NCI-H2196 (cell line): Measurements from ENCODE around the gene SLC13A5.
"Not testable (repeated sequence)": the region's sequence is repeated elsewhere in the genome, so short reads cannot be mapped to it uniquely, and the experiment has no call there.

Source experiments
- DNase-seq: peaks from one replicate; lab custom pipeline; 2025; ENCODE audit not compliant: unreplicated experiment; lab: John Stamatoyannopoulos, UW

Gene SLC13A5

DNA sequence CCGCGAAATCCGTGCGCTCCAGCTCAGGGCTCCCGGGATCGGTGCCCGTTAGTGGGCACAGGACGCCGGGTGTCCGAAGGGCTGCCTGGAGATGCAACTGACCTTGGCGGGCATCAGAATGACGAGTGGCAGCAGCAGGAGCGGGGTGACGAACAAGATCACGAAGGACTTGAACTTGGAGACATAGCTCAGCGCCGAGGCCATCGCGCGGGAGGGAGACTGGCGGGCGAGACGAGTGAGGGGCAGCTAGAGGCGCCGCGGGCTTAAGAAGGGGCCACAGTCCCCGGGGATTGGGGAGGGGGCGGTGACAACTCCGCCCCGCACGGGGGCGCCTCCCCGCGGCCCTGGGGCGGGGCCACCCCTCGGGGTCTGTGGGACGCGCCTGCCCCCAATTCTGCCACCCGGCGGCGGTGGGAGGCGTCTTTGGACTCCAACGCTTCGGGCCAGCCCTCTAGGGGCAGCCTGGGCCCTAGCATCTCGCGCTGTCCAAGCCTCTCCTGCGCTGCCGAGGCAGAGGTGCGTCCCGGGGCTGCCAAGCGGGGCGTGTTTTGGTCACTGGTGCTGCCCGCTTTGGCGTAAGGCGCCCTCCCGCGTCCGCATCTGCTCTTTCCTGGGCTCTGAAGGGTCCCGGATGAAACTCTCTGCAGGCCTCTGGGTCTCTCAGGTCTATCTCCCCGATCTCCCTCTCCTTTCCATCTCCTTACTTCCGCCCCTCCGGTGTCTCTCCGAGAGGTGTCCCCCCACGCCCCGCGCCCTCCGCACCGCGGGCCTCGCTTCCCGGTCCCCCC is at the start of gene SLC13A5:
Gene SLC13A5, minus strand, starts transcription at position 240 of the 788 bp plus-strand sequence. Its CDS starts 36 bp downstream, at position 204.
- DNase-seq: no peak

DNA sequence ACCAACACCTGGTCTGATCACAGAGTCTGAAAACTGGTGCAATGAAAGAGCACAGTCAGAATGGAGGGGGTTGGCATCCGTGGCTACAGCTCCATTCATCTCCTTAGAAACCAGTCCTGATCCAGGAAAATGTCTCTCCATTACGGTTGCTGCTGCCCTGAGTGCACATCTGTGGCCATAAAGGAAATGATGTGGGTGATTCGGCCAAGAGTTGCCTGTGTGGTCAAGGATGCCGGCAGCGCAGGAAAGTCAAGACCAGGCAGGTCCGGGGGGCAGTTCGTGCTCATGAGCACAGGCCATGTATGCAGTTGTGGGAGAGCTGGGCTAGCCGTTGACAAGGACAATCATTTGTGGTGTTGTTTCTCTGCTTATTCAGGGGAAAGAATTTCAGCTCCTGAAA is 48.6 kb upstream of the SLC13A5 start:
- no peak for DNase-seq

GRCh38 chr17:6757747-6758146 is 44.6 kb upstream of the SLC13A5 start:
- no peak for DNase-seq

GRCh38 chr17:6756425-6757031 is 43.4 kb upstream of the SLC13A5 start:
- DNase-seq: no peak

- no peak for DNase-seq
These were observed 42.6 kb upstream of the SLC13A5 start, which contains the start of gene XAF1 for GRCh38 chr17:6755731-6756184. XAF1 (plus strand) TSS chr17:6756046; CDS start chr17:6756079, 33 bp downstream.

- no peak for DNase-seq
These were observed 42.1 kb upstream of the SLC13A5 start for GRCh38 chr17:6755281-6755680.

DNA sequence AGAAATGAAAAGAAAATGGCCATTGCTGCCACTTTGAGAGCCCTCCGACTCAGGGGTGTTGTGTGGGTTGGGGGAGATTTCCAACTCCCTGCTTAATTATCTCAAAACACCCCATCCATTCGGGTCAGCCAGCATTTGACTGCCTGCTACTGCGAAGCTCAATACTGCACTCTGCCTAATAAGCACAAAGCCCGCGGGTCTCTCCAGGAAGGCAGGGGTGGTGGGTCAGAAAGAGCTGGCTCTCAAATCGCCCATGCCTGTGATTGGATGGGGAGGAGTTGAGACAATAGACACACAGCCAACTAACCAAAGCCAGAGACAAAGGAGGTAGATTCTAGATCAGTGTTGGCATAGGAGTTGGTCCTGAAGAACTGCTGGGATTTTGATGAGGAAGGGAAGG is 40.4 kb upstream of the SLC13A5 start:
- DNase-seq: no peak

GRCh38 chr17:6753006-6753445 is 39.9 kb upstream of the SLC13A5 start:
- no peak for DNase-seq

DNA sequence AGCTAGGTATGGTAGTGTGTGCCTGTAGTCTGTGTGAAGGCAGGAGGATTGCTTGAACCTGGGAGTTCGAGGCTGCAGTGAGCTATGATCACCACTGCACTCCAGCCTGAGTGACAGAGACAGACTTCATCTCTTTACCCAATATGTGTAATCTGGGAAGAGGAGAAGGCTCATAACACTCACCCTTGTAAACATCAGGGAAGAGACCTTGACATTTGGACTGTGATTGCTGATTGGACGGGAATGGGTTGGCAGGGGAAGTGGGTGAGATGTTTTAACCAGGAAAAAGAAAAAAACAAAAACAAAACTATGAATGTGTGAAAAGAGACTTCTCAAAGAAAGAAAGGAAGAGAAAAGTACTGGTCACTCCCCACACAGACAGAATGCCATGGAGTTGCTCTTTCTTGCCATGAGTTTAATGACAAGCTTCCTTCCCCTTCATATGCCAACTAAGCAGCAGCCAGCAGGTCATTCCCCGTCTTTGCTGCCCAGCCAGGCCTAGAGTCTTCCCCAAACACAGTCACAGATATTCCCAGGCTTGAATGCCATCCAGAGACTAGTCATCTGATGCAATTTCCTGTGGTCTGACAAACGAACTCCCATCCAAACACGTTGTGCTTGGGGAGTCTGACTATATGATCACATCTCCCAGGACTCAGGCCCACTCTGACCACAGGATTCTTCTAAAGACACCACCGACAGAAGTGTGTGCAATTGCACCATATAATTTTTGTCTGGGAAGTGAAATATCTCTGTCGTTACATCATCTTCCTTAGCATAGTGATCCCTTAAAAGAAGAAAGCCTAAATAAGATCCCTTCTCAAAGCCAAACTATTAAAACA is 39.1 kb upstream of the SLC13A5 start:
- DNase-seq: no peak

DNA sequence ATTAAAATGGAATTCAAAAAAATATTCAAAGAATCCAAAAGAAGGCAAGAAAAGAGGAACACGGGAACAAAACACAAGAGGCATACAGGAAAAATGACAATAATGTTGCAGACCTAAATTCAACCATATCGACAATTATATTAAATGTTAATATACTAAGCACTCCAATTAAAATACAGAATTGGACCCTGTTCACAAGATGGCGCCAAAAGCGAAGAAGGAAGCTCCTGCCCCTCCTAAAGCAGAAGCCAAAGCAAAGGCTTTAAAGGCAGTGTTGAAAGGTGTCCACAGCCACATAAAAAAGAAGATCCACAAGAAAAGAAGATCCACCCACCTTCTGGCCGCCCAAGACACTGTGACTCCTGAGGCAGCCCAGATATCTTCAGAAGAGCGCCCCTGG is 36.4 kb upstream of the SLC13A5 start:
- no peak for DNase-seq

DNA sequence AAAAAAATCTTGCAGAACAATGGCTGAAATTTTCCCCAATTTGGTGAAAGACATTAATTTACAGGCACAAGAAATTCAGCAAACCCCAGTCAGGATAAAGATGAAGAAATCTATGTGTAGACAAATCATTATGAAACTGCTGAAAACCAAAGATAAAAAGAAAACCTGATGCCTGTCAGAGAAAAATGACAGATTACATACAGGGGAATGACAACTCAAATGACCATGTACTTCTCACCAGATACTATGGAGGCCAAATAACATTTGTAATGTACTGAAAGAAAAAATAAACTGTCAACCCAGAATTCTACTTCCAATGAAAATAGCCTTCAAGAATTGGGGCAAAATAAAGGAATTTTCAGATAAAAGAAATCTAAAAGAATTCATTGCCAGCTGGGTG is 35.4 kb upstream of the SLC13A5 start:
- no peak for DNase-seq

DNA sequence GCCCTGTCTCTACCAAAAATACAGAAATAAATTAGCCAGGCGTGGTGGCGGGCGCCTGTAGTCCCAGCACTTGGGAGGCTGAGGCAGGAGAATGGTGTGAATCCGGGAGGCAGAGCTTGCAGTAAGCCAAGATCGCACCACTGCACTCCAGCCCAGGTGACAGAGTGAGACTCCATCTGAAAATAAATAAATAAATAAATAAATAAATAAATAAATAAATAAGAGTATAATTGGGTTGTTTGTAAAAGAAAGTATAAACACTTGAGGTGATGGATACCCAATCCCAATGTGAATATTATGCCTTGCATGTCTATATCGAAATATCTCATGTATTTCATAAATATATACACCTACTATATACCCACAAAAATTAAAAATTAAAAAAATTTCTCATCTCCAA is 33.5 kb upstream of the SLC13A5 start:
- DNase-seq: not testable (repeated sequence)

GRCh38 chr17:6729531-6729930 is 16.4 kb upstream of the SLC13A5 start:
- DNase-seq: no peak

GRCh38 chr17:6724009-6724408 is 10.8 kb upstream of the SLC13A5 start:
- DNase-seq: no peak

- no peak for DNase-seq
These were observed 8.6 kb upstream of the SLC13A5 start for GRCh38 chr17:6721744-6722143.

- no peak for DNase-seq
These were observed 3.6 kb upstream of the SLC13A5 start for GRCh38 chr17:6716736-6717135.

GRCh38 chr17:6714315-6714874 is 1.2 kb upstream of the SLC13A5 start:
- DNase-seq: no peak

- DNase-seq: no peak
These were observed 726 bp upstream of the SLC13A5 start for GRCh38 chr17:6713918-6714271.

GRCh38 chr17:6712854-6713129 is 377 bp downstream of the SLC13A5 start:
- DNase-seq: no peak

DNA sequence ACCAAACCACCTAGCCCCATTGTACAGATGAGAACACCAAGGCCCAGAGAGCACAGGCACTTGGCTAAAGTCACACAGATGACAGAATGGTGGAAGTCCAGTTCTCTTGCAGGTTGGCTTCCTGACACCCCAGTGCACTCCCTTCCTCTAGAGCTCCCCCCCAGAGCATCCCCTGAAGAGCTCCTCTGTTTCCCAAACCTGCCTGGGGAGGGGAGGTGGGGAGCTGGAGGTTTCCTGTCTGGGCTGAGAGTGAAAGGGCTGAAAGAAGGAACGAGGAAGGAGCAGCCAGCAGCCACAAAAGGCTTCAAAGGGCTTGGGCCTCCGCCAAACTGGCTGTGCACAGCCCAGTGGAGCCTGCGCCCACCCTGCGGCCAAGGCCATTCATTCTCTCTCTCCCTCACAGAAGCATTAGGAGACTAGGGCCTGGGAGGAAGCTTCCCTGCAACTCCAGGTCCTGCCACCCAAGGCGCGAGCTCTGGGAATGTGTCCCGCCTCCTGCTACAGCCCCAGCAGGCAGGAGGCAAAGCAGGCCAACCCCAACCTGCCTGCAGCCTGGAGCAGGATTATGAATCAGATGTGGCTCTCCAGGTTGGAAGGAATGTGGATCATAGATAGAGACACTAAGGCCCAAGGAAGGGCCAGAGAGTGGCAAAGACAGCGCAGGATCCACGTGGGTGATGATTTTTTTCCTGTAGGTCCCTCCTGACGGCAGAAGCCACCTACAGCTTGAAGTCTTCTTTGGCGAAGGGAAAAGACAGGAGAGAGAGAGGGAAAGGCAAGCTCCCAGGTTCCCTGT is 913 bp downstream of the SLC13A5 start:
- no peak for DNase-seq

DNA sequence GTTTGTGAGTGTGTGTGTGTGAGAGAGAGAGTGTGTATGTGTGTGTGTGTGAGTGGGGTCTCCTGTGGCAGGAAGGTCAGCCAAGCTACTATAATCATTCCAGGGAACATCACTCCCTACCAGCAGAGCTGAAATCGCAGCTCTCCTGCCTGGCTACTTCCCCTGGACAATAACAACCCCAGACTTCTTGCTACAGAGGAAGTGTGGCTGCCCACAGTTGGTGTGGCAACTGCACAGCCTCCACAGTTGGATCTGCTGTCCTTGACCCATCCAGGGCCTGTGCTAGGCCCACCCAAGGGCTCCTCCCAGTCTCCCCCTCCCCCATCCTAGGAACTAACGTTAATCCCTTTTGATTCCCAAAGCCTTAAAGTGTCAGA is 1.5 kb downstream of the SLC13A5 start:
- DNase-seq: no peak
